T-helper 17 cell (primary cell): ENCODE data around the gene ASCC1. TPM values are rescaled to one million over a fixed set of nuclear protein-coding genes. Genes with fewer than 3 reads are reported as not detected.

Experiments used
- ATAC-seq: fragments of 150-1000 bp; cut with Tn5 transposase; 2 replicates; pipeline ENCODE4 v1.10.0; 2021; ENCODE audit warnings: mild to moderate bottlenecking, moderate library complexity
- DNase-seq, 3 donors: peaks; one replicate each; pipeline versions ENCODE4 v3.0.0 to v3.0.0-alpha.2; 2020 to 2021
- H3K9me3 ChIP-seq: one replicate; pipeline ENCODE4 v1.7.0; 2013; ENCODE audit warnings: low read length, mild to moderate bottlenecking; ENCODE audit not compliant: control insufficient read depth, poor library complexity, severe bottlenecking
- H3K27ac Mint-ChIP-seq: one replicate; pipeline ENCODE4 v1.8.0; 2022; ENCODE audit warnings: mild to moderate bottlenecking, moderate library complexity, mixed read lengths
- H3K27me3 Mint-ChIP-seq: one replicate; pipeline ENCODE4 v1.8.0; 2022; ENCODE audit warnings: mixed read lengths
- H3K36me3 Mint-ChIP-seq: one replicate; pipeline ENCODE4 v1.8.0; 2022; ENCODE audit warnings: low read depth, mixed read lengths
- H3K4me1 Mint-ChIP-seq: one replicate; pipeline ENCODE4 v1.8.0; 2022; ENCODE audit warnings: mild to moderate bottlenecking, mixed read lengths
- H3K4me3 Mint-ChIP-seq: one replicate; pipeline ENCODE4 v1.8.0; 2022; ENCODE audit warnings: mild to moderate bottlenecking, moderate library complexity, mixed read lengths
- total RNA-seq, 4 donors: library from RNA in 2 of 4; stranded (reverse) in 2 of 4; gene quantifications; one replicate each; pipeline ENCODE4 v1.2.3 and lab custom pipeline; 2022 to 2026

Gene ASCC1
- total RNA-seq, 2 donors from 2014 or later = 14.0 to 14.6 TPM

- Mint-ChIP-seq H3K4me1 (peaks cover 25% of the 10 kb centered on the region), H3K27ac (peak overlapping the region; percentile 86), H3K36me3 (no peaks in the 10 kb centered on the region), H3K27me3 (no peaks in the 10 kb centered on the region), H3K4me3 (peak overlapping the region; percentile 83)
- no peaks in the 10 kb centered on the region for H3K9me3 ChIP-seq
- DNase-seq = no peak
- ATAC-seq = peak; percentile 51
These were observed 81.0 kb downstream of the ASCC1 start for GRCh38 chr10:72134785-72135767.

DNA sequence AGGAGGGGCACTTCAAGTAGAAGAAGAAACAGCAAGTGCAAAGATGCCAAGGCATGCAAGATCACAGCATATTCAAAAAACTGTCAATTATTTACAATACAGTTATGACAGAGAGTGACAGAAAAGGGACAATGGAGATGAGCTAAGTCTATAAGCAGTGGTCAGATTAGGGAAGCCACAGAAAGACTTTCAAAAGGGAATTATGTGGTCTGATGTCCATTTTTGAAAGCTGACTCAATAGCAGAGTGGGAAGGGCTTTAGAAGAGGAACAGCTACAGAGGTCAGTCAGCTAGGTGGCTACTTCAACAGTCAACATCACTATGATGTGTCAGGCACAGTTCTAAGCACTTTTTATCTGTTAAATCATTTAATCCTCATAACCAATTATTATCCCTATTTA lies 82.6 kb downstream of the ASCC1 start:
- no peaks in the 10 kb centered on the region for H3K27me3 Mint-ChIP-seq
- no peaks in the 10 kb centered on the region for H3K9me3 ChIP-seq
- no peaks in the 10 kb centered on the region for H3K36me3 Mint-ChIP-seq
- H3K4me3 Mint-ChIP-seq = no peak overlapping the region
- peak overlapping the region; percentile 87 for H3K27ac Mint-ChIP-seq
- ATAC-seq (no peak), DNase-seq (no peak)
- H3K4me1 Mint-ChIP-seq = peaks cover 26% of the 10 kb centered on the region

DNA sequence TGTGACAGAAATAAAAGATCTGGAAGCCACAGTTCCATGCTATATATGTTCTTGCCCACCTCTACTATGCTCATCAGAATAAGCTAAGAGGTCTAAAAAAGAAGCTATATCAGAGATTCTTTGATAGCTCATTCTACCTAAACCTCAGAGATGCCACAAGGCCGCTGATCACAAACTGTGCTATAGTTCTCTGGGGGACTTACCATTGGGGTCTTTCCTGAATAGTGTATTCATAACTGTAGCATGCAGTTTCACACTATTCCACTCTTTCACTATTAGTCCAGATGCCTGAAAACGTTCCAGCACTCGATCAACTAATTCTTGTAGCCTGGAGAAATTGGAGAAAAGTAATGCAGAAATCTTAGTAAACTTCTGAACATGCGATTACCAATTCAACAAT lies 83.2 kb downstream of the ASCC1 start:
- ATAC-seq (no peak), DNase-seq (no peak)
- Mint-ChIP-seq H3K27ac (peak overlapping the region; percentile 87), H3K4me1 (peaks cover 26% of the 10 kb centered on the region), H3K4me3 (no peak overlapping the region), H3K27me3 (no peaks in the 10 kb centered on the region), H3K36me3 (no peaks in the 10 kb centered on the region)
- no peaks in the 10 kb centered on the region for H3K9me3 ChIP-seq

- Mint-ChIP-seq H3K36me3 (peaks cover 3% of the 10 kb centered on the region), H3K4me3 (no peak overlapping the region), H3K4me1 (peaks cover 24% of the 10 kb centered on the region), H3K27me3 (no peaks in the 10 kb centered on the region), H3K27ac (no peak overlapping the region)
- ATAC-seq (no peak), DNase-seq (no peak)
- H3K9me3 ChIP-seq = no peaks in the 10 kb centered on the region
These were observed 88.5 kb downstream of the ASCC1 start for GRCh38 chr10:72127571-72127970.

DNA sequence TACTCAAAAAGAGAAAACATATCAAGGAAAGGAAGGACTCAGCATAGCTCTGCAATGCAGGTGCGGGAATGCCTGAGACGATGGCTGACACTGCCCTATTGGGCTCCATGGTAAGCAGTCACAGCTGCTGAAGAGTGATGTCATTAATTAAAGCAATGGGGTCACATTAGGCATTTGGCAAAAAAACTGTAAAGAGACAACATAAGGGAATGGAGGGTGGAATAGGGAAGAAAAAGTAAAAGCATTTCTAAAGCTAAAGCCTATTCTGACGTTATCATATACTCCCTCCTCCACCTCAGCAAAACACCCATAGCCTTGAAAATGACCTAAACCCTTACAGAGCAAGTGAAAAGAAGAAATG lies 89.2 kb downstream of the ASCC1 start:
- H3K4me3 Mint-ChIP-seq = no peak overlapping the region
- ATAC-seq (no peak), DNase-seq (no peak)
- H3K4me1 Mint-ChIP-seq = peaks cover 28% of the 10 kb centered on the region
- no peaks in the 10 kb centered on the region for H3K27me3 Mint-ChIP-seq
- peaks cover 3% of the 10 kb centered on the region for H3K36me3 Mint-ChIP-seq
- no peaks in the 10 kb centered on the region for H3K9me3 ChIP-seq
- H3K27ac Mint-ChIP-seq = no peak overlapping the region

DNA sequence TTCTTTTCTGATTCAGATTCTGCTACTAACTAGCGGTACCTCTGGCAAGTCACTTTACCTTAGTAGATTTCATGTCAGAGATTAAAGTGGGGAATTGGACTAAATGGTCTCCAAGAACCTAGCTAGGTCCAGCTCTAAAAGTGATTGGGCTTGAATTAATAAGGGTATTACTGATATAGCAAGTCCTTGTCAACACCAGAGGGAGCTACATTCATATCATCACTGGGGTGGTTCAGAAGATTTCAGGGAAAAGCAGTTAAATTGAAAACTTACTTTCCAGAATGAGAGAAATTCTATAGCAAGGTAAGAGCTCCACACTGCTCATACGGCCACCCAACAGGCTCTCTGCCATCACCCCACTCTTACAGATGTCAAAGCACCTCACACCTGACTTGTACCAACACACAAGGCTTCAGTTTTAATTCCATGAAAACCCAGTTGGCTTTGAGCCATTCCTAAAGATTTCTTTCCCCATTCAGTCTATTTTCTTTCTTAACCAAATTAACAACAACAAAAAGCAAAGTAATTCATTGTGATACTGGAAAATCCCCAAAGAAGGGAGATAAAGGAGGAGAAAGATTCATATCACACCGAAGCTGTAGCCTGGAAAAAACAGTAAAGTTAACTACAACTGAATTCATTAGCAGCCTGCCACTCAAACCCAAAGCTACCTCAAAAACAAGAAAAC lies 89.7 kb downstream of the ASCC1 start:
- peaks cover 33% of the 10 kb centered on the region for H3K4me1 Mint-ChIP-seq
- H3K36me3 Mint-ChIP-seq = peaks cover 3% of the 10 kb centered on the region
- no peaks in the 10 kb centered on the region for H3K27me3 Mint-ChIP-seq
- no peak overlapping the region for H3K27ac Mint-ChIP-seq
- DNase-seq (no peak), ATAC-seq (no peak)
- no peak overlapping the region for H3K4me3 Mint-ChIP-seq
- H3K9me3 ChIP-seq = no peaks in the 10 kb centered on the region

DNA sequence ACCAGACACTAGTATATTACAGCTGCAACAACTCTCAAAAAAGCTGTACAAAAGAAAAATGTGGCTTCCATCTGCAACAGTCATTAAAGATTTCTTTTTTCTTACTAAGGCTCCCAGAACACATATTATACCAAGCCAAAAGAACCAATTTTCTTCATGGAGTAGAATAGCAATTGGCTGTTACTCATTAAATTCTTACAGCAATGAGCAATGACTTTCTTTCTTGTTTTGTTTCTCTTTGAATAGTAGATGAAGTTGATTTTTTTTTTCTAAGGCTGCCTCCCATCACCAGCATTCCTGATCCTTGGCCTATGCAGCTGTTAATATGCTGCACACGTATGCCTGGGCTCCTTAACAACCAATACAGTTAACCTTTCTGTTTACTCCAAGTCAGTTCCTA lies 91.1 kb downstream of the ASCC1 start:
- H3K4me1 Mint-ChIP-seq = peaks cover 37% of the 10 kb centered on the region
- no peaks in the 10 kb centered on the region for H3K27me3 Mint-ChIP-seq
- ATAC-seq = no peak
- no peak for DNase-seq
- H3K36me3 Mint-ChIP-seq = peaks cover 9% of the 10 kb centered on the region
- H3K9me3 ChIP-seq = no peaks in the 10 kb centered on the region
- H3K27ac Mint-ChIP-seq = peak overlapping the region; percentile 43
- no peak overlapping the region for H3K4me3 Mint-ChIP-seq

- no peaks in the 10 kb centered on the region for H3K27me3 Mint-ChIP-seq
- no peak for DNase-seq
- peak overlapping the region; percentile 43 for H3K27ac Mint-ChIP-seq
- no peak overlapping the region for H3K4me3 Mint-ChIP-seq
- H3K4me1 Mint-ChIP-seq = peaks cover 38% of the 10 kb centered on the region
- peaks cover 9% of the 10 kb centered on the region for H3K36me3 Mint-ChIP-seq
- no peaks in the 10 kb centered on the region for H3K9me3 ChIP-seq
- no peak for ATAC-seq
These were observed 91.7 kb downstream of the ASCC1 start for GRCh38 chr10:72124381-72124780.

GRCh38 chr10:72123616-72124015 lies 92.5 kb downstream of the ASCC1 start:
- Mint-ChIP-seq H3K27ac (peak overlapping the region; percentile 43), H3K27me3 (no peaks in the 10 kb centered on the region), H3K4me3 (no peak overlapping the region), H3K4me1 (peaks cover 39% of the 10 kb centered on the region), H3K36me3 (peaks cover 9% of the 10 kb centered on the region)
- ATAC-seq = no peak
- no peak for DNase-seq
- H3K9me3 ChIP-seq = no peaks in the 10 kb centered on the region

DNA sequence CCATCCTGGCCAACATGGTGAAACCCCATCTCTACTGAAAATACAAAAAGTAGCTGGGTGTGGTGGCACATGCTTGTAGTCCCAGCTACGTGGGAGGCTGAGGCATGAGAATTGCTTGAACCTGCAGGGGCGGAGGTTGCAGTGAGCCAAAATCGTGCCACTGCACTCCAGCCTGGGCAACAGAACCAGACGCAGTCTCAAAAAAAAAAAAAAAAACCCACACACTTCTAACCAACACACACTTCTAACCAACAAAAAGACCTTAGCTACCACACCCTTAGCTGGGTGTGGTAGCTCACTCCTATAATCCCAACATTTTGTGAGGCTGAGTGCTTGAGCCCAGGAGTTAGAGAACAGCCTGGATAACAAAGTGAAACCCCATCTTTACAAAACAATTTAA lies 93.9 kb downstream of the ASCC1 start:
- Mint-ChIP-seq H3K4me3 (peak overlapping the region; percentile 69), H3K27ac (peak overlapping the region; percentile 83), H3K27me3 (no peaks in the 10 kb centered on the region), H3K4me1 (peaks cover 39% of the 10 kb centered on the region), H3K36me3 (peaks cover 9% of the 10 kb centered on the region)
- no peaks in the 10 kb centered on the region for H3K9me3 ChIP-seq
- ATAC-seq = peak; percentile 41
- DNase-seq = no peak

DNA sequence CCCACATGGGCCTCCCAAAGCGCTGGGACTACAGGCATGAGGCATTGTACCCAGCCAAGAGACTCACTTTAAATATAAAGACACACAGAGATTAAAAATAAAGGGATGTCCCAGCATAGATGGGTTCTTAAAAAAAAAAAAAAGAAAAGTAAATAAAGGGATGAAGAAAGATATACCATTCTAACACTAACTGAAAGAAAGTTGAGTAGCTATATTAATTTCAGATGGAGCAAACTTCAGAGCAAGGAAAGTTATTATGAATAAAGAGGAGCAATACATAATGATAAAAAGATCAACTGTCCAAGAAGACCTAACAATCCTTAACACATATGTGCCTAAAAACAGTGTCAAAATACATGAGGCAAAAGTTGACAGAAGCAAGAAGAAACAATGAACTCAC lies 94.7 kb downstream of the ASCC1 start:
- Mint-ChIP-seq H3K27ac (peak overlapping the region; percentile 83), H3K4me1 (peaks cover 31% of the 10 kb centered on the region), H3K4me3 (peak overlapping the region; percentile 69), H3K36me3 (peaks cover 6% of the 10 kb centered on the region), H3K27me3 (no peaks in the 10 kb centered on the region)
- H3K9me3 ChIP-seq = no peaks in the 10 kb centered on the region
- ATAC-seq (no peak), DNase-seq (no peak)

GRCh38 chr10:72116372-72116771 lies 99.7 kb downstream of the ASCC1 start:
- peaks cover 12% of the 10 kb centered on the region for H3K36me3 Mint-ChIP-seq

GRCh38 chr10:72114706-72115450 lies 101.2 kb downstream of the ASCC1 start:
- H3K4me1 Mint-ChIP-seq = peaks cover 23% of the 10 kb centered on the region
- no peak for DNase-seq

More at GRCh38 chr10:72116372-72116771, 99.7 kb downstream of the ASCC1 start:
- DNase-seq = no peak
- ATAC-seq = no peak
- no peaks in the 10 kb centered on the region for H3K27me3 Mint-ChIP-seq
- peaks cover 24% of the 10 kb centered on the region for H3K4me1 Mint-ChIP-seq
- H3K9me3 ChIP-seq = no peaks in the 10 kb centered on the region
- H3K27ac Mint-ChIP-seq = no peak overlapping the region
- no peak overlapping the region for H3K4me3 Mint-ChIP-seq

More at GRCh38 chr10:72114706-72115450, 101.2 kb downstream of the ASCC1 start:
- peaks cover 6% of the 10 kb centered on the region for H3K36me3 Mint-ChIP-seq
- ATAC-seq = no peak
- H3K4me3 Mint-ChIP-seq = no peak overlapping the region
- H3K27ac Mint-ChIP-seq = peak overlapping the region; percentile 62
- no peaks in the 10 kb centered on the region for H3K9me3 ChIP-seq
- no peaks in the 10 kb centered on the region for H3K27me3 Mint-ChIP-seq
